OCI-M1 (cell line): ENCODE measurements around the gene RNU6-9.
"Not testable (repeated sequence)": the region's sequence is repeated elsewhere in the genome, so short reads cannot be mapped to it uniquely, and the experiment has no call there.

Source experiments
- DNase-seq: peaks from one replicate; lab custom pipeline; 2025; lab: John Stamatoyannopoulos, UW

The RNU6-9 gene

GRCh38 chr19:861756-862580, 31.3 kb upstream of the RNU6-9 start:
- peak; percentile 87 for DNase-seq

GRCh38 chr19:862581-863314, 30.5 kb upstream of the RNU6-9 start:
- DNase-seq: peak; percentile 87

GRCh38 chr19:863315-863620, 30.0 kb upstream of the RNU6-9 start:
- no peak for DNase-seq

GRCh38 chr19:866769-867300, 26.4 kb upstream of the RNU6-9 start:
- DNase-seq: no peak

DNA sequence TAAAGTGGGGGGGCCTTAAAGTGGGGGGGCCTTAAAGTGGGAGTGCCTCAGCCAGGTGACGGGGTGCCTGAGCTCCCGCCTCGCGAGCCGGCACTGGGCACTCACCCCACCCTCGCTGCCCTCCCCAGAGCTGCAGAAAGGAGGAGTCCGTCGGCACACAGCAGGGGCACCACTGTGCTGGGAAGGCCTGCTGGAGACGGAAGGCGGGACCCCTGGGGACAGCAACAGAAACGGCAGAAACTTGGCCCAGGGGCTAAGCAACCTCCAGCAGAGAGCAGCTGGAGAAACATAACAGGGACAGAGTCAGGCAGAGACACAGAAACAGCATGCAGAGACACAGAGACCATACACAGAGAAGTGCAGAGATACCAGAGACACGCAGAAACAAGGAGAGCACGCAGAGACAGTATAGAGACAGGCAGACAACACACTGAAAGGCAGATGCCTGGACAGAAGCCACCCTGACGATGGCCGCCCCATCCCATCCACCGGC, 25.9 kb upstream of the RNU6-9 start:
- DNase-seq: no peak

GRCh38 chr19:867855-868457, 25.3 kb upstream of the RNU6-9 start:
- no peak for DNase-seq

DNA sequence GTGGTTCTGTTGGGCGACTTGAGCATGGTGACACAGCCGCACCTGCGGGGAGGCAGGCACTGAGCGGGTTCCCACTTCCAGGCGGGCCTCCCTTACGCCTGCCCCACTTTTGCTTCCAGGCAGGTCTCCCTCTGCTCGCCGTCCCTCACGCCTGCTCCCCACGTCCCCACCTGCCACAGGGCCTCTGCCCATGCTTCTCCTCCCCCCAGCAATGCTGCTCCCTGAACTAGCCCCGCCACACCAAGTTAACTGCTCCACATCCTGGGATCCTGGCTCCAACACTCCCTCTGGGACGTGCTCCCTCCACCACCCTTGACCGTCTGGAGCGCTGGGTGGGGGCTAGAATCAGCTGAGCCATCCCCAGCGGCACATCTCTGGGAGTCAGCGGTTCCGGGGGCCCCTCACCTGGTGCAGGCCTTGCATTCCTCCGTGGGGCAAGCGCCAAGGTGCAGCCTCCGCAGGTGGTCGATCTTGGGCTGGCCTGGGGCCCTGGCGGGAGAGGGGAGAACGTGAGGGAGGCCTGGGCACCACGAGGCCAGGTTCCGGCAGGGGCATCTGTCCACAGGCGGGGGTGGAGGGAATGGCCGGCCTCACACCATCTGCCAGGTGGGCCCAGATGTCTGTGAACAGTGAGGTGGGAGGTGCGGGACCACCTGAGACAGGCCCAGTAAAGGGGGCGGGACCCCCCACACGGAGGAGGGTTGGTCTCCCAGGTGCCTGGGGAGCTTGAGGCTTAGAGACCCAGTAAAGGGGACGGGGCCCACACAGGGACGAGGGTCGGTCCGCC, 24.6 kb upstream of the RNU6-9 start:
- no peak for DNase-seq

- no peak for DNase-seq
Measured at GRCh38 chr19:869245-870177, 23.8 kb upstream of the RNU6-9 start.

GRCh38 chr19:870314-870713, 23.0 kb upstream of the RNU6-9 start:
- DNase-seq: no peak

DNA sequence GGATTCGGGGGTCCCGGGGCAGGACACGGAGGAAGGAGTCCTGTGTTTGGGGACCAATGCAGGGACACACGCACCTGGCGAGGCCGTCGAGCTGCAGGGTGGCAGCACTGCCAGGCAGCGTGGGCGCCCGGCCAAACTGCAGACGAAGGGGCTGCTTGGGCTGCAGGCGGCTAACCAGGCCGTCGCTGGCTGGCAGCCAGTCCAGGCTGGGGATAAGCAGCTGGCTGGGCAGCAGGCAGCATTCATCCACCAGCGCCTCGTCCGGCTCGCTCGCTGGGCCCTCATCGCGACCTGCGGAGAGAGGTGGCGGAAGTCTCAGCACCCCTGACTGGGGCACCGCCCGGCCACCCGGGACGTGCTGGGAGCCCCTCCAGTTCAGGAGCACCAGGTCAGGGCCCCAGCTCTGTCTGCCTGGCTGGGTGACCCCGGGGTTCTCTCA, 22.3 kb upstream of the RNU6-9 start:
- DNase-seq: no peak

- DNase-seq: no peak
Measured at GRCh38 chr19:871446-872265, 21.6 kb upstream of the RNU6-9 start.

GRCh38 chr19:872266-872951, 20.9 kb upstream of the RNU6-9 start:
- DNase-seq: peak; percentile 92

- peak; percentile 71 for DNase-seq
Measured at GRCh38 chr19:873084-873483, 20.2 kb upstream of the RNU6-9 start.

DNA sequence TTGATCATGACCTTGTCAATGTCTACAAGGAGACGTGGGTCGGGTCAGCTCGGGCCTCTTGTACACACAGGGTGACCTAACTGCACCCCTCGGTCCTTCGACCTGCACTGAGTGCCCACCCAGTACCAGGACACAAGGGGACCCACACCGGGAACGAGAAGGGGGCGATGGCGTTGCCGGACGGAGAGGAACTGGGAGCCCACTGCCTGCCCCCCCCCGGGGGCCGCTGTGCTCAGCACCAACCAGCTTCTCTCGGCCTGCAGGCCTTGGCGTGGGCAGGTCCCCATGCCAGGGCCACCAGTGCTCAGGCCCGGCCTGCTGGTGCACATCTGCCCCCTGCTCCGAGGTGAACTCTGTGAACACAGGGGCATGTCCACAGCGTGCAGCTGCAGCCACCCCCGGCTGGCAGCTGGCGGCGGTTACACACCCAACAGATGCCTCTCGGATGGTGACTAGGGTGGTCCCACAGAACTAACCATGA, 19.7 kb upstream of the RNU6-9 start:
- no peak for DNase-seq

DNA sequence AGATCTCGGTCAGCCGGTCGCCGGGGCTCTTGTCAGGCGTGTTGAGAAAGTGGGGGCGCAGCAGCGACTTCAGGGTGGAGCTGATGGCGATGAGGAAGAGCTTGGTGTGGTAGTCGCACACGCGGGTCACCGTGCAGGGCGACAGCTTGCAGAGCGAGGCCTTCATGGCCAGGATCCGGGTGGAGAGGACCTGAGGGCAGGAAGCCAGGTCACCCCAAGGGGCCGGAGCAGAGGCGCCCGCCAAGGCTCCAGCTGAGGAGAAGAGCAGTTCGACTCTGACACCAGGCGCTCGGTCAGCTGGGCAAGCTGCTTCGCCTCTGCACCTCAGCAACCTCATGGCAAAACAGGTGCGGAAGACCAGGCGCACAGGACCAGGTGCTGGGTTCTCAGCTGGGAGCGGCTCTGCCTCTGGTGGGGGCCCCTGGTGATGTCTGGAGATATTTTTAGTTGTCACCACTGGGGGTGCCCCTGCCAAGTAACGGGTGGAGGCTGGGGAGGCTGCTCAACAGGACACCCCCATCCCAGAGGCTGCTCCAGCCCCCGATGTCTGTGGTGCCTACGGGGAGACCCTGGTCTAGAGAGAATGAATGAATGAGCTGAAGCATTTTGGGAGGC, 17.9 kb upstream of the RNU6-9 start:
- no peak for DNase-seq

DNA sequence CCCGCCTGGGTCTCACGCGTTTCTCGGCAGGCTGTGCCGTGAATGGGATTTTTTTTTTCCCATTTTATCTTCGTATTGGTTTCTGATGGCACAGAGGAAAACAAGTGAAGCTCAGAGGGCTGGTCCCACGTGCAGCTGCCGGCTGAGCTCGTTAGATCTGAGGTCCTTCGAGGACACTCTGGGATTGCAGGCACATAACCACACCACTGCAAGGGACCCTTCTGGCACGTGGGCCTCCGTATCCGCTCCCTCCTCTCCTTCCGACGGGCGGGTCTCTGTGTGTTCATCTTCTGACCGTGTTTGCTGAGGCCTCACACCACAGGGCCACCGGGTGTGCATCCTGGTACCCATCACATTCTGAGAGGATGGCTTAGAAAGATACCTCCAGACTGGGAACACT, 17.2 kb upstream of the RNU6-9 start:
- no peak for DNase-seq

- no peak for DNase-seq
Measured at GRCh38 chr19:876780-877314, 16.4 kb upstream of the RNU6-9 start.

DNA sequence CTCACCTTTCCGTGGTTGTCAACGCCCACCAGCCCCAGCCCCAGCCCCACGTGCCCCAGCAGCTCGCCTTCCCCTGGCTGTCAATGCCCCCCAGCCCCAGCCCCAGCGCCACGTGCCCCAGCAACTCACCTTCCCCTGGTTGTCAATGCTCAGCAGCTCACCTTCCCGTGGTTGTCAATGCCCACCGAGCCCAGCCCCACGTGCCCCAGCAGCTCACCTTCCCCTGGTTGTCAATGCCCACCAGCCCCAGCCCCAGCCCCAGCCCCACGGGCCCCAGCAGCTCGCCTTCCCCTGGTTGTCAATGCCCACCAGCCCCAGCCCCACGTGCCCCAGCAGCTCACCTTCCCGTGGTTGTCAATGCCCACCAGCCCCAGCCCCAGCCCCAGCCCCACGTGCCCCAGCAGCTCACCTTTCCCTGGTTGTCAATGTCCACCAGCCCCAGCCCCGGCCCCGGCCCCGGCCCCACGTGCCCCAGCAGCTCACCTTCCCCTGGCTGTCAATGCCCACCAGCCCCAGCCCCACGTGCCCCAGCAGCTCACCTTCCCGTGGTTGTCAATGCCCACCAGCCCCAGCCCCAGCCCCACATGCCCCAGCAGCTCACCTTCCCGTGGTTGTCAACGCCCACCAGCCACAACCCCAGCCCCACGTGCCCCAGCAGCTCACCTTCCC, 15.2 kb upstream of the RNU6-9 start:
- not testable (repeated sequence) for DNase-seq
